Progenitor cell of endocrine pancreas (in vitro differentiated cells): ENCODE measurements around the gene PLIN1. TPM values are rescaled to one million over a fixed set of nuclear protein-coding genes. Genes with fewer than 3 reads are reported as not detected.
A peak's percentile ranks its signal among the peaks of the same experiment; 100 is the strongest.

Experiments used
- DNase-seq: peaks from one replicate; pipeline ENCODE4 v3.0.0; 2021; ENCODE audit warnings: low spot score; ENCODE audit not compliant: unreplicated experiment
- H3K27ac Mint-ChIP-seq: 2 replicates; pipeline ENCODE4 v1.8.0; 2021; ENCODE audit warnings: mild to moderate bottlenecking, moderate library complexity, mixed read lengths
- H3K27me3 Mint-ChIP-seq: 2 replicates; pipeline ENCODE4 v1.8.0; 2021; ENCODE audit warnings: mixed read lengths
- H3K36me3 Mint-ChIP-seq: 2 replicates; pipeline ENCODE4 v1.8.0; 2022; ENCODE audit warnings: mixed read lengths; ENCODE audit not compliant: insufficient read depth
- H3K4me1 Mint-ChIP-seq: 2 replicates; pipeline ENCODE4 v1.8.0; 2021; ENCODE audit warnings: low read depth, mixed read lengths
- H3K4me3 Mint-ChIP-seq: 2 replicates; pipeline ENCODE4 v1.8.0; 2021; ENCODE audit warnings: low read depth, mild to moderate bottlenecking, moderate library complexity, mixed read lengths
- H3K9me3 Mint-ChIP-seq: 2 replicates; pipeline ENCODE4 v1.8.0; 2021; ENCODE audit warnings: low read depth, mixed read lengths
- total RNA-seq: library from RNA; stranded (reverse); gene quantifications from 2 replicates; pipeline ENCODE4 v1.2.1, GENCODE V29; 2021
- TF ChIP-seq, protein P1 (sequence below): fragments of 200-600 bp; sonication (generic); IDR thresholded peaks from one replicate; pipeline ENCODE4 v1.5.0; 2021; ENCODE audit warnings: antibody characterized with exemption, mild to moderate bottlenecking; ENCODE audit not compliant: unreplicated experiment

Gene PLIN1
- total RNA-seq, 1 donor from 2014 or later = 0.24 TPM

DNA sequence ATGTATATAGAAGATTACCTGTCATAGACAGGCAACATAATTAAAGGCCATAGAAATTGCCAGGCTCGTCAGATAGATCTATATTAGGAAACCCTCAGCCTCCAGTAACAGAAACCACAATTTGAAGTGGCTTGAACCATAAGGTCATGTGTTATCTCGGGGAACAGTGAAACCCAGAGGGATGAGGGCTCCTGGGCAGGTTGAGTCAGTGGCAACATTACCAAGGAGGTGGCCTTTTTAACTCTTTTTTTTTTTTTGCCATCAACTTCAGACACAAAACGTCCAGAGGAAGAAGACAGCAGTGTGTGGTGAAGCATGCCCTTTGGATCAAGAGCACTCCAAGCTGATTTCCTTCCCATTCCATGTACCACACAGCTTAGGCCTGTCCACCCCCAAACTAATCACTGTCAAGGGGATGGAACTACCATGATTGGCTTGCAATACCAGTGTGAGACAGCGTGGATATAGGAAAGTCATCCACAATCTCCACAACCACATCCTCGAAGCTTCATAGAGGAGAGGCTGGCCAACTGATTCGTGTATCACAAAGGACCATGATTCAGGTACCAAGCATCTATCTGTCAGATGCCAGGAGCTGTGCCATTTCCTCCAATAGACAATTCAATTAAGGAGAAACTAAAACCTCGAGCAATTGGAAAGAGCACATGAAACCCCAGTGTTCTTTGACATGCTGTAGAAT is 22.9 kb downstream of the PLIN1 start:
- Mint-ChIP-seq H3K36me3 (peaks cover 3% of the 10 kb centered on the region), H3K27ac (no peak overlapping the region)

DNA sequence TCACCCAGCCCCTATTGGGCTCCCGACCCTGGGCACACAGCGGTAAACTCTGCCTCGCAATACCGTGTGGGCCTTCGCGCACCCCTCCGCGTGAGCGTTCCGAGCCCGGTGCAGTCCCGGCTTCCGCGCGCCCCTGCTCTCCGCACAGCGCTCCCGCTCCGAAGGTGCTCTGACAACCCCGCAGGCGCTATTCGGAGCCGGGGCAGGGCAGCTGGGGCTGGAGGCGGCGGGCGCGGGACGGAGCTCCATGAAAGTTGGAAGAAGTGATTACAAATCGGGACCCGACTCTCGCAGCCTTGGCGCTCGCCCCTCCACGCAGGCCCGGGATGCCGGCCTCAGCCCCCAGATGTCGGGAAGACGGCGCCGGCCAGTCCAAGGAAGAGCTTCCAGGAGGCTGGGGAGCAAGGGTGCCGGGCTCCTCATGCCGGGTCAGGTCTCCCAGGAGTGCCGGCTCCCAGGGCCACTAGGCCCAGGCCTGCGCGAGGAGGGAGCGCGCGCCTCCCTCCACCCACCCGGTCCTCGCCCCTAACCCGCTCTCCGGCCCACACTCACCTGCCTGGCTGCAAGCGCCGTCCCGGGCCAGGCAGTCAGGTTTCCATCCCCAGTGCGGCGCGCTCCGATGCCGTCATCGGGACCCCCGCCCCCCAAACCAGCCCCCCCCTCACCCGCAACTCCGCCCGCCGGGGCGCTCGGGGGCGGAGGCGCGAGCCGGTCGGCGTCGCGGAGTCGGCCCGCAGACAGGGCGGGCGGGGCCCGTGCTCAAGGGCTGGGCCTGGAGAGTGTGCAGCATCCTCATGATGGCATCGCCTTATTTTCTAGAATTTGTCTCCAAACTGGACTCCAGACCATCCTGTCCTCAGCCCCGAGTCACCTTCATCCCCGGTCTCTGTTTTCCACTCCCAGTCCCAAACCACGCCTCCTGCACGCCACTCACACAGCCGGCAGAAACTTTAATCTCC is 24.0 kb downstream of the PLIN1 start, which contains the start of gene KIF7:
KIF7 (minus strand) TSS at position 621 of the 959 bp plus-strand sequence. CDS start 2,537 bp downstream, outside the sequence.
- Mint-ChIP-seq H3K4me3 (peak within 1 kb of the TSS; percentile 80), H3K27me3 (peaks cover 6% of the 10 kb centered on the region), H3K9me3 (no peaks in the 10 kb centered on the region), H3K4me1 (peaks cover 6% of the 10 kb centered on the region), H3K36me3 (peaks cover 3% of the 10 kb centered on the region), H3K27ac (peak within 1 kb of the TSS; percentile 65)
- TF ChIP-seq, protein P1, sequence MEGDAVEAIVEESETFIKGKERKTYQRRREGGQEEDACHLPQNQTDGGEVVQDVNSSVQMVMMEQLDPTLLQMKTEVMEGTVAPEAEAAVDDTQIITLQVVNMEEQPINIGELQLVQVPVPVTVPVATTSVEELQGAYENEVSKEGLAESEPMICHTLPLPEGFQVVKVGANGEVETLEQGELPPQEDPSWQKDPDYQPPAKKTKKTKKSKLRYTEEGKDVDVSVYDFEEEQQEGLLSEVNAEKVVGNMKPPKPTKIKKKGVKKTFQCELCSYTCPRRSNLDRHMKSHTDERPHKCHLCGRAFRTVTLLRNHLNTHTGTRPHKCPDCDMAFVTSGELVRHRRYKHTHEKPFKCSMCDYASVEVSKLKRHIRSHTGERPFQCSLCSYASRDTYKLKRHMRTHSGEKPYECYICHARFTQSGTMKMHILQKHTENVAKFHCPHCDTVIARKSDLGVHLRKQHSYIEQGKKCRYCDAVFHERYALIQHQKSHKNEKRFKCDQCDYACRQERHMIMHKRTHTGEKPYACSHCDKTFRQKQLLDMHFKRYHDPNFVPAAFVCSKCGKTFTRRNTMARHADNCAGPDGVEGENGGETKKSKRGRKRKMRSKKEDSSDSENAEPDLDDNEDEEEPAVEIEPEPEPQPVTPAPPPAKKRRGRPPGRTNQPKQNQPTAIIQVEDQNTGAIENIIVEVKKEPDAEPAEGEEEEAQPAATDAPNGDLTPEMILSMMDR = no peak
- peak; percentile 54 for DNase-seq

More for the DNA sequence above, 22.9 kb downstream of the PLIN1 start:
- Mint-ChIP-seq H3K27me3 (peaks cover 13% of the 10 kb centered on the region), H3K9me3 (no peaks in the 10 kb centered on the region), H3K4me3 (peak overlapping the region; percentile 80), H3K4me1 (peaks cover 6% of the 10 kb centered on the region)
- TF ChIP-seq, protein P1 = no peak
- DNase-seq = no peak

DNA sequence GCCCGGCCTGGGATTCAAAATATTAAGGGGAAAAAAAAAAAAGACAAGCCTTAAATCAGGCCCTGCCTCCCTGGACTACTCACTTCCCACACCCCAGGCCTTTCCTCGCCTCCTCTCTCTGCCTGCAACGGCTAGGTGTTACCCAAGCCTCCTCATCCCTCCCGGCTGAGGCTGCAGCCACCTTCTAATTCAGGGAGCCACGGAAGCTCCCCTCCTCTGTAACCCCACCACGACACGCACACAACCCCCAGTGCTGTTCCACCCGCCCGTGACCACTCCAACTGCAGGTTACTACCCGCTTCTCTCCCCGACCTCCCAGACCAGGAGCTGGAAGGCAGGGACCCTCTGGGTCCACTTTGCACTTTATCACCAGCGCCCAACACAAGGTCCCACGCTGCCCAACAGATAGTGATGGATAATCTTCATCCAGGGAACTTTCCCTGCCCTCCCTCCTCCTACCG is 24.8 kb downstream of the PLIN1 start:
- TF ChIP-seq, protein P1 = no peak
- Mint-ChIP-seq H3K9me3 (no peaks in the 10 kb centered on the region), H3K4me3 (peak overlapping the region; percentile 80), H3K4me1 (peaks cover 6% of the 10 kb centered on the region), H3K27ac (peak overlapping the region; percentile 65), H3K36me3 (peaks cover 6% of the 10 kb centered on the region), H3K27me3 (peaks cover 5% of the 10 kb centered on the region)
- no peak for DNase-seq

DNA sequence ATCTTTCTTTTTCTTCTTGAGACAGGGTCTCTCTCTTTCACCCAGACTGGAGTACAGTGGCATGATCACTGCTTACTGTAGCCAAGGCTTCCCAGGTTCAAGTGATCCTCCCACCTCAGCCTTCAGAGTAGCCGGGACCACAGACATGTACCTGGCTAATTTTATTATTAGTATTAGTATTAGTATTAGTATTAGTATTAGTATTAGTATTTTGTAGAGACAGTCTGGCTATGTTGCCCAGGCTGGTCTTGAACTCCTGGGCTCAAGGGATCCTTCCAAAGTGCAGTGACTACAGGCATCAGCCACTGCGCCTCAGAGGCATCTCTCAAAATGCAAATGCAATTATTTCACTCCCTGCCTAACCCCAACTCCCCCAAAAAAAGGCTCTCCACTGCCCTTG is 25.6 kb downstream of the PLIN1 start:
- peaks cover 6% of the 10 kb centered on the region for H3K36me3 Mint-ChIP-seq
- TF ChIP-seq, protein P1 = no peak
- H3K4me3 Mint-ChIP-seq = peak overlapping the region; percentile 38
- H3K9me3 Mint-ChIP-seq = no peaks in the 10 kb centered on the region
- H3K27me3 Mint-ChIP-seq = peaks cover 3% of the 10 kb centered on the region
- peaks cover 6% of the 10 kb centered on the region for H3K4me1 Mint-ChIP-seq
- H3K27ac Mint-ChIP-seq = no peak overlapping the region
- DNase-seq = no peak

DNA sequence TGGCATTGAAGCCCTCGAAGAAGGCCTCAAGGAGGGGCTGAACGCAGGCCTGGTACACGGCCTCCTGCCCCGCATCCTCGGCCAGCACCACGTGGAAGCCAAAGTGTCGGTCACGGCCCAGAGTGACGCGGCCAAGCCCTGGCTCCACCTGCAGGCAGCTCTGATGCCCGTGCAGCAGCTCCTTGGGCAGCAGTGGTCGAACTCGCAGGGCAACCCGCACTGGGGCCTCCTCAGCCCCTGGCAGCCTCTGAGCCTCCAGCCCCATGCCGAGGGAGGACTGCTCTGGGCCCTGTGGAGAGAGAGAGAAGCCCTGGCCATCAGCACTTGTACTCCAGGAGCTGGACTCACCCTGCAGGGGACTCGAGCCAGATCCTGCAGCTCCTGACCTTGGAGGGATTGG is 26.5 kb downstream of the PLIN1 start:
- H3K27ac Mint-ChIP-seq = no peak overlapping the region
- H3K9me3 Mint-ChIP-seq = no peaks in the 10 kb centered on the region
- peaks cover 3% of the 10 kb centered on the region for H3K27me3 Mint-ChIP-seq
- DNase-seq = no peak
- no peak overlapping the region for H3K4me3 Mint-ChIP-seq
- TF ChIP-seq, protein P1 = no peak
- peaks cover 6% of the 10 kb centered on the region for H3K4me1 Mint-ChIP-seq
- peaks cover 6% of the 10 kb centered on the region for H3K36me3 Mint-ChIP-seq
